Measurements from ENCODE around the gene NUB1. TPM values are rescaled to one million over a fixed set of nuclear protein-coding genes. Genes with fewer than 3 reads are reported as not detected.

The NUB1 gene
- total RNA-seq, 1 donor from 2014 or later: 61.7 TPM

DNA sequence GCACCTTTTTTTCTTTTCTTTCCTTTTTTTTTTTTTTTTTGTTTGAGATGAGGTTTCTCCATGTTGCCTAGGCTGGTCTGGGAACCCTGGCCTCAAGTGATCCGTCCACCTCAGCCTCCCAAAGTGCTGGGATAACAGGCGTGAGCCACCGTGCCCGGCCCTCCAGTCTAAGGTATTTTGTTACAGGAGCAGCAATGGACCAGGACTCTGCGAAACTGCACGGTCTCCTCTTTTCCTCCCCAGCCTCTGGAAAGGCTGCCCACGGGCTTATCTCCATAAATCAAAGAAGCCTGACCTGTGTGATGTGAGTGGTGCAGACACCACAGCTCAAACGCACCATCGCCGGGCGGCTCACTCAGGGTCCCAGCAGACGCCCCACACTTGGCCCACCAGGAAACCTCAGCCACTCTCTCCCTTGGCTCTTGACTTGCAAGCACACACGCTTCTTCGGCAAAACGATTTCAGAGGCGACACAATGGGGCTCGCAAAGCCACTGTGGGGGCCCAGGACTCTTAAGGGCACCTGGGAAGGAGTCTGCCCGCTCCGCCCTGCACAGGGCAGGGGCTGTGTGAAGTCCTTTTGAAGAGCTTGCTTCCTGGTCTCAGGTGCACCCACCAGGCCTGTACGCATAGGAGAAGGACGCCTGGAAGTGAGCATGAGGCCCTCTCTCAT is 47.6 kb downstream of the NUB1 start:
- Mint-ChIP-seq H3K27me3 (ENCODE audit: insufficient read depth, low read depth) (peaks cover 12% of the 10 kb centered on the region), H3K9me3 (no peaks in the 10 kb centered on the region), H3K36me3 (no peaks in the 10 kb centered on the region), H3K27ac (no peak overlapping the region), H3K4me3 (no peak overlapping the region), H3K4me1 (peaks cover 16% of the 10 kb centered on the region)
- Histone ChIP-seq H3K27ac (no peak overlapping the region), H3K36me3 (no peaks in the 10 kb centered on the region), H3K27me3 (peaks cover 7% of the 10 kb centered on the region), H3K9ac (no peak overlapping the region), H3K9me3 (ENCODE audit: low read depth) (no peaks in the 10 kb centered on the region), H3K4me1 (peaks cover 9% of the 10 kb centered on the region), H3K79me2 (ENCODE audit: low read depth) (no peaks in the 10 kb centered on the region), H3F3A (ENCODE audit: low read depth) (no peaks in the 10 kb centered on the region), H2AFZ (replicated peaks) (no peak overlapping the region), H4K20me1 (ENCODE audit: low read depth) (no peaks in the 10 kb centered on the region), H3K4me3 (no peak overlapping the region), H3K4me2 (no peak overlapping the region)
- no peak for DNase-seq (ENCODE audit: low spot score)
- TF ChIP-seq EZH2 (IDR thresholded peaks at IDR 0.05) (no peak), CTCF (IDR thresholded peaks at IDR 0.05) (no peak), EZH2phosphoT487 (IDR thresholded peaks at IDR 0.05) (no peak)

DNA sequence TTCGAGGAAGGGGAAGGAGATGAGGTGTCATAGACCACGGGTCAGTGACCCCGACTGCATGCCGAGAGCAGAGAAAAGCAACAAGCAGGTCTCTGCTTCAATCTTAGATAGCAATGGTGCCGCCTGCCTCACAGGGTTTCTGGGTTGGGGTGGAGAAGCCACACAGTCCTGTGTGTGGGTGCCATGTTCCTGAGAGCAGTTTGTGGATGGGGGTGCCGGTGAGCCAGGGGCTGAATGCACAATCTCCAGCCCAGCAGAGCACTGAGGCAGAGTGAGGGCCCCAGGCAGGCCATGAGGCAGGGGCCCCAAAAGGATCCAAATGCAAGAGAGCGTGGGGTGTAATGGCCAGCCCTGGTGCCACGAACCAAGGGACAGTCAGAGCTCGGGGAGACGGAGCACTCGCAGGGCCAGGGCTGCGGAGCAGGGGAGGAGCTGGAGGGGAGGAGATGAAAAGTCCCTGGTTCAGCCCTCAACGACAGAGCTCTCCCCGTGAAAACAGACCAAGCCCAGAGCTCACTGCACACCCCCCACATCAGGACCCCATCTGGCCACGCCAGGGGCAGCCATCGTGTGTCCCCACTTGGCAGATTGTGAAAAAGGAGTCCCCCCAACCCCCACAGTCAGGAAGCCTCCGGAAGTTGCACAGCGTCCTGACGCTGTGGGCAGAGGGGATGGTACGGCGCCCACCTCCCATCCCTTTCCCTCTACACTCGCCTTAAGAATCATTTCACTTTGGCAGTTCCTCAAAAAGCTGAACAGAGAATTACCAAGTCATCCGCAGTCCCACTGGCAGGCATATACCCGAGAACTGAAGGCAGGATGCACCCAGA is 48.4 kb downstream of the NUB1 start:
- H3K27me3 Mint-ChIP-seq (ENCODE audit: insufficient read depth, low read depth): peaks cover 12% of the 10 kb centered on the region
- Histone ChIP-seq H3K79me2 (ENCODE audit: low read depth) (no peaks in the 10 kb centered on the region), H3K4me1 (peaks cover 13% of the 10 kb centered on the region), H3K27ac (no peak overlapping the region), H3K4me3 (no peak overlapping the region), H2AFZ (replicated peaks) (no peak overlapping the region), H3K27me3 (no peaks in the 10 kb centered on the region), H3K36me3 (no peaks in the 10 kb centered on the region), H4K20me1 (ENCODE audit: low read depth) (no peaks in the 10 kb centered on the region), H3F3A (ENCODE audit: low read depth) (no peaks in the 10 kb centered on the region), H3K9me3 (ENCODE audit: low read depth) (no peaks in the 10 kb centered on the region), H3K4me2 (no peak overlapping the region), H3K9ac (no peak overlapping the region)
- peak overlapping the region; percentile 46 for H3K27ac Mint-ChIP-seq
- H3K4me1 Mint-ChIP-seq: peaks cover 17% of the 10 kb centered on the region
- TF ChIP-seq CTCF (IDR thresholded peaks at IDR 0.05): no peak
- no peak for TF ChIP-seq EZH2 (IDR thresholded peaks at IDR 0.05)
- TF ChIP-seq EZH2phosphoT487 (IDR thresholded peaks at IDR 0.05): no peak
- no peak overlapping the region for H3K4me3 Mint-ChIP-seq
- DNase-seq (ENCODE audit: low spot score): no peak
- H3K9me3 Mint-ChIP-seq: no peaks in the 10 kb centered on the region
- no peaks in the 10 kb centered on the region for H3K36me3 Mint-ChIP-seq

GRCh38 chr7:151390598-151391357 is 49.2 kb downstream of the NUB1 start:
- Histone ChIP-seq H3K4me2 (no peak overlapping the region), H3K27ac (no peak overlapping the region), H3F3A (ENCODE audit: low read depth) (no peaks in the 10 kb centered on the region), H2AFZ (replicated peaks) (no peak overlapping the region), H3K9me3 (ENCODE audit: low read depth) (no peaks in the 10 kb centered on the region), H3K36me3 (no peaks in the 10 kb centered on the region), H3K79me2 (ENCODE audit: low read depth) (no peaks in the 10 kb centered on the region), H3K27me3 (no peaks in the 10 kb centered on the region), H3K9ac (no peak overlapping the region), H4K20me1 (ENCODE audit: low read depth) (no peaks in the 10 kb centered on the region), H3K4me1 (peaks cover 17% of the 10 kb centered on the region), H3K4me3 (no peak overlapping the region)
- TF ChIP-seq CTCF (IDR thresholded peaks at IDR 0.05) (no peak), EZH2phosphoT487 (IDR thresholded peaks at IDR 0.05) (no peak), EZH2 (IDR thresholded peaks at IDR 0.05) (no peak)
- peak overlapping the region; percentile 69 for H3K27ac Mint-ChIP-seq
- no peaks in the 10 kb centered on the region for H3K36me3 Mint-ChIP-seq
- no peak for DNase-seq (ENCODE audit: low spot score)
- peaks cover 12% of the 10 kb centered on the region for H3K27me3 Mint-ChIP-seq (ENCODE audit: insufficient read depth, low read depth)
- peaks cover 22% of the 10 kb centered on the region for H3K4me1 Mint-ChIP-seq
- no peaks in the 10 kb centered on the region for H3K9me3 Mint-ChIP-seq
- H3K4me3 Mint-ChIP-seq: no peak overlapping the region
